ENCODE results near the gene CCDC171. TPM values are rescaled to one million over a fixed set of nuclear protein-coding genes. Genes with fewer than 3 reads are reported as not detected.

Gene CCDC171
- total RNA-seq, 2 donors from 2014 or later: 2.3 to 4.7 TPM

DNA sequence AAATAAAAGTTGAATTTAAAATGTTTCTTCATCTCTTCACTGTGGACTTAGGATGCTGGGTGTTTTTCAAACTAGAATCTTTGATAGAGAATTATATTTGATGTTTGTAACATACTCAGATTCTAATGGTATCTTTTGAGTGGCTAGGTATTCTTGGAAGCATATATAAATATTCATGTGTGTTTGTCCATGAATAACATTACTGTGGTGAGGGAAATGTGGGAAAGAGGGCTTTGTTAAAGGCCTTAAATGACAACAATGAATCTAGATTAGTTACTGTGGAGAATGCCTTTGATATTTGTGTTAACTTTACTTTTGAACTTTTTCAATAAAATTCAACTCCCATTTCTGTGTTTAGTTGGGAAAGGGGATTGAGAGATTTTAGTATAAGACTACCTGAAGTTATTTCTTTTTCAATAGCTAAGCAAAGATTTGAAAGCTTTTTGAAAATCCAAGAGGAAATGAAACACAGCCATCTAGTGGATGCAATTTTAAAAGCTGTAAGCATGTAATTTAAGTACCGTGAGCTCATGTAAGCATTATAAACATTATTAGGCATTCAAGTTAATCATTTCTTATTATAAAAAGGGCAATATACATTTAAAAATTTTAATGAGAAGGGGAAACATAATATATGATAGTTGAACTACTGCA is 69.6 kb downstream of the CCDC171 start:
- Histone ChIP-seq H3K9me3 (no peaks in the 10 kb centered on the region), H3K27me3 (no peaks in the 10 kb centered on the region), H3K27ac (no peak overlapping the region), H3K4me3 (no peak overlapping the region), H3K4me1 (no peaks in the 10 kb centered on the region), H3K36me3 (replicated peaks in 1 of 2; ENCODE audit: insufficient read depth in 1 of 2, low read depth in 2 of 2) (no peaks in the 10 kb centered on the region)
- no peak for ATAC-seq
- intact Hi-C loops (cut with DNase I): no loop called here
- TF ChIP-seq, protein P1, sequence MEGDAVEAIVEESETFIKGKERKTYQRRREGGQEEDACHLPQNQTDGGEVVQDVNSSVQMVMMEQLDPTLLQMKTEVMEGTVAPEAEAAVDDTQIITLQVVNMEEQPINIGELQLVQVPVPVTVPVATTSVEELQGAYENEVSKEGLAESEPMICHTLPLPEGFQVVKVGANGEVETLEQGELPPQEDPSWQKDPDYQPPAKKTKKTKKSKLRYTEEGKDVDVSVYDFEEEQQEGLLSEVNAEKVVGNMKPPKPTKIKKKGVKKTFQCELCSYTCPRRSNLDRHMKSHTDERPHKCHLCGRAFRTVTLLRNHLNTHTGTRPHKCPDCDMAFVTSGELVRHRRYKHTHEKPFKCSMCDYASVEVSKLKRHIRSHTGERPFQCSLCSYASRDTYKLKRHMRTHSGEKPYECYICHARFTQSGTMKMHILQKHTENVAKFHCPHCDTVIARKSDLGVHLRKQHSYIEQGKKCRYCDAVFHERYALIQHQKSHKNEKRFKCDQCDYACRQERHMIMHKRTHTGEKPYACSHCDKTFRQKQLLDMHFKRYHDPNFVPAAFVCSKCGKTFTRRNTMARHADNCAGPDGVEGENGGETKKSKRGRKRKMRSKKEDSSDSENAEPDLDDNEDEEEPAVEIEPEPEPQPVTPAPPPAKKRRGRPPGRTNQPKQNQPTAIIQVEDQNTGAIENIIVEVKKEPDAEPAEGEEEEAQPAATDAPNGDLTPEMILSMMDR (IDR thresholded peaks at IDR 0.05): peak in 1 of 7 experiments; percentile 12
- TF ChIP-seq POLR2A (IDR thresholded peaks at IDR 0.05): no peak
- 19 to 35% methylated on average over 1 of the region's 1 CpG for WGBS, 2 donors
- no peak for DNase-seq

DNA sequence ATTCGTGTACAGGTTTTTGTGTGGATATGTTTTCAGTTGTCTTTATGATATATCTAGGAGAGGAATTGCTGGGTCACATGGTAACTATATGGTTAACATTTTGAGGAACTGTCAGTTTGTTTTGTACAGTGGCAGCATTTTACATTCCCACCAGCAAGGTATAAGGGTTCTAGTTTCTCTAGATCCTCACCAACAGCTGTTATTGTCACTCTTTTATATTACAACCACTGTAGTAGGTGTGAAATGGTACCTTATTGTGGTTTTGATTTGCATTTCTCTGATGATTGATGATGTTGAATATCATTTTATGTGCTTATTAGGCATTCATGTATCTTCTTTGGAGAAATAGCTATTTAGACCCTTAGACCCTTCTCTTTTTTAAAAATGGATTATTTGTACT is 82.9 kb downstream of the CCDC171 start:
- TF ChIP-seq, protein P1 (IDR thresholded peaks at IDR 0.05): no peak
- no peak for TF ChIP-seq POLR2A (IDR thresholded peaks at IDR 0.05)
- Histone ChIP-seq H3K4me3 (no peak overlapping the region), H3K36me3 (replicated peaks in 1 of 2; ENCODE audit: insufficient read depth in 1 of 2, low read depth in 2 of 2) (no peaks in the 10 kb centered on the region), H3K9me3 (no peaks in the 10 kb centered on the region), H3K27me3 (no peaks in the 10 kb centered on the region), H3K4me1 (no peaks in the 10 kb centered on the region), H3K27ac (no peak overlapping the region)
- DNase-seq (no peak), ATAC-seq (no peak)
- intact Hi-C loops (cut with DNase I): no loop called here
- WGBS, 2 donors: 79 to 87% methylated on average over 1 of the region's 1 CpG

DNA sequence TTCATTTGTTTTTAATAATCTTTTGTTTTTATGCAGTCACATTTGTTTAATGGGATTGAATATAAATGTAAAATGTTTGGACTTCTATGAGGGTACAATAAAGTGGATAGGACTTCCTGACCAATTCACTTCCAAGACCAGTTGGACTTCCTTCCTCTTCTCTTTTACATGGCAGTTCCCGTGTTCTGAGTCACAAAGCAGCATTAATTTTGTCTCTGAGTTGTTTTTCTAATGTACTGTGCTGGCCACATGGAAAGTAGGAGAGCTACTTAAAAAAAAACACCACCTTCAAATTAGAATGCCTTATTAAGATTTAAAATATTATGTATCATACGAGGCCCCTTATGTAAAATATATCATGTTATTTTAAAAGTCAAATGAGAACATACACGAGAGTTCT is 87.3 kb downstream of the CCDC171 start:
- Histone ChIP-seq H3K4me3 (no peak overlapping the region), H3K27ac (no peak overlapping the region), H3K36me3 (replicated peaks in 1 of 2; ENCODE audit: insufficient read depth in 1 of 2, low read depth in 2 of 2) (no peaks in the 10 kb centered on the region), H3K4me1 (no peaks in the 10 kb centered on the region), H3K9me3 (no peaks in the 10 kb centered on the region), H3K27me3 (no peaks in the 10 kb centered on the region)
- 17 to 20% methylated on average over 3 of the region's 3 CpGs for WGBS, 2 donors
- intact Hi-C loops (cut with DNase I): no loop called here
- ATAC-seq (no peak), DNase-seq (no peak)
- no peak for TF ChIP-seq POLR2A (IDR thresholded peaks at IDR 0.05)
- TF ChIP-seq, protein P1 (IDR thresholded peaks at IDR 0.05): no peak

DNA sequence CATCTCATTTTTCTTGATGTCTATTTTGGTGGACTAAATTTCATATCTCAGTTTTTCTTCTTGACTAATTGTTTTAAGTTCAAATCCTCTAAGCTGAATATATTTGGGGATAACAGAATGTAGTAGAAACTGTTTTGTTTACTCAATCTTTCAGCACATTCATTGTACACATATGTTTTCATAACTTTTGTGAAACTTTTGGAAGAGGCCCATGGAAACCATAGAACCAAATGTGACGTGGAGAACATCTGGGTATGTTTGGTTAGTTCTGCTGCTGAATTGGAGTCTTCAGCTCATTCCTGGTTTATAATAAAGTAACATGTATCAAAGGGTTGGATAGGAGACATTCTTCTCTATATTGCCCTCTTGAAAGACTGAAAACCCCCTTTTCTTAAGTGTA is 88.4 kb downstream of the CCDC171 start:
- Histone ChIP-seq H3K9me3 (no peaks in the 10 kb centered on the region), H3K27me3 (no peaks in the 10 kb centered on the region), H3K27ac (no peak overlapping the region), H3K4me1 (no peaks in the 10 kb centered on the region), H3K36me3 (replicated peaks in 1 of 2; ENCODE audit: insufficient read depth in 1 of 2, low read depth in 2 of 2) (no peaks in the 10 kb centered on the region), H3K4me3 (no peak overlapping the region)
- ATAC-seq (no peak), DNase-seq (no peak)
- WGBS, 2 donors: 48 to 65% methylated on average over 1 of the region's 1 CpG
- intact Hi-C loops (cut with DNase I): no loop called here
- TF ChIP-seq POLR2A (IDR thresholded peaks at IDR 0.05): no peak
- TF ChIP-seq, protein P1 (IDR thresholded peaks at IDR 0.05): no peak

DNA sequence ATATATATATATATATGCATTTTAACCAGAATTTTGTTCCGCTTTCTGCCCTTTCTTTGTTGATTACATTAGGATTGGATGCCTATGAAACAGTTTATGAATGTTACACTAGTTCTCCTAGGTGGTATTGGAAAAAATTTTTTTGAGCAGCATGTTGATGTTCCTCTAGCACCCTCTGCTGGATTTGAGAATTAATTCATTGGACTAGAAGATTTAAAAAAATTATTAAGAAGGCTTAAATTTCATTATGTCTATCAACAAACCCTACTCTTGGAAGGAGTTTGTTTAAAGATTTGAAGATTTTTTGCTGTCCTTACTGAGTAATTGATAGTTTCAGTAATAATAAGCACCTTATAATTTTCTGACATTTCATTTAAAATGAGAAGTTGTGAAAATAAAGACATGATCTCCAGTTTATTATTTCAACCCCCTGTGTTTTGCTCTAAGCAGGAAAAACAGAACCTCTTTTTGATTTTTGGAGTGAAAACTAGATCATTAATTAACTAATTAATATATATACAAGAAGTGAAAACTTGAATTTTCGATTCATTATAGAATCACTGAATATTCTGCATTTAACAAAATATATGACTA is 89.6 kb downstream of the CCDC171 start:
- no peaks in the 10 kb centered on the region for H3K36me3 ChIP-seq (replicated peaks in 1 of 2; ENCODE audit: insufficient read depth in 1 of 2, low read depth in 2 of 2)
- H3K4me3 ChIP-seq: no peak overlapping the region
- H3K4me1 ChIP-seq: no peaks in the 10 kb centered on the region
- H3K27ac ChIP-seq: no peak overlapping the region
- intact Hi-C loops (cut with DNase I): no loop called here
- DNase-seq (no peak), ATAC-seq (no peak)
- TF ChIP-seq POLR2A (IDR thresholded peaks at IDR 0.05): no peak
- TF ChIP-seq, protein P1 (IDR thresholded peaks at IDR 0.05): peak; percentile 15 to 59 (median 44)
- H3K27me3 ChIP-seq: no peaks in the 10 kb centered on the region
- no peaks in the 10 kb centered on the region for H3K9me3 ChIP-seq
- WGBS, 2 donors: 34 to 54% methylated on average over 2 of the region's 2 CpGs
